ENCODE measurements around the gene PDP2. TPM values are rescaled to one million over a fixed set of nuclear protein-coding genes. Genes with fewer than 3 reads are reported as not detected.

The PDP2 gene
- total and polyA plus RNA-seq, 10 of the 15 experiments (the other 5 are each of a cell fraction or from before 2014, with no cell fraction given): 1.9 to 31.1 (median 6.2) TPM

GRCh38 chr16:66913081-66913480 lies 32.8 kb downstream of the PDP2 start:
- no TSS peak for BruUV-seq (replicated peaks)
- 37% methylated on average over 10 of the region's 10 CpGs for WGBS (ENCODE audit: insufficient coverage, insufficient replicate concordance, low lambda C conversion rate, missing lambda C conversion rate)
- CTCF ChIA-PET: interaction anchor here (1.3 kb wide), 1 partner anchor 45 kb away, joined by 4 read pairs; no protein-coding TSS in a partner anchor

More at GRCh38 chr16:66913081-66913480, 32.8 kb downstream of the PDP2 start:
- peak; percentile 48; the same call in 1 of the 2 replicates for TF ChIP-seq REST (IDR thresholded peaks at IDR 0.05; ENCODE audit: low read depth, low read length)
- no peak for TF ChIP-seq ZBTB11 (CRISPR knock-in tag; IDR thresholded peaks at IDR 0.05)
- Histone ChIP-seq H3K36me3 (ENCODE audit: control insufficient read depth in 2 of 2, insufficient read depth in 2 of 2, low read length in 1 of 2) (no peaks in the 10 kb centered on the region), H3K4me1 (ENCODE audit: control insufficient read depth, insufficient read depth, low read length) (no peaks in the 10 kb centered on the region), H3K27ac (ENCODE audit: control insufficient read depth, insufficient read depth) (no peak overlapping the region), H3K79me2 (ENCODE audit: control insufficient read depth, insufficient read depth, low read length) (no peaks in the 10 kb centered on the region), H2AFZ (ENCODE audit: control insufficient read depth, low read depth, low read length) (no peak overlapping the region), H3K4me2 (ENCODE audit: control insufficient read depth, insufficient read depth) (no peak overlapping the region), H3K27me3 (replicated peaks in 1 of 2; ENCODE audit: control insufficient read depth in 2 of 2, insufficient read depth in 2 of 2, low read length in 1 of 2) (no peaks in the 10 kb centered on the region; a peak in 2 of 4 replicates), H3K4me3 (no peak overlapping the region), H3K9ac (ENCODE audit: control insufficient read depth, insufficient read depth, low read length) (no peak overlapping the region), H3K9me3 (replicated peaks; ENCODE audit: control insufficient read depth, insufficient read depth, low read length) (no peaks in the 10 kb centered on the region), H4K20me1 (ENCODE audit: control insufficient read depth, insufficient read depth) (no peaks in the 10 kb centered on the region)
- POLR2A ChIA-PET: no interaction called here
- FAIRE-seq: no peak
- DNase-seq (ENCODE audit: low read depth, low spot score): no peak
- SMC1A ChIA-PET (ENCODE audit: uncharacterized antibody, unreplicated experiment): no interaction called here
- in situ Hi-C loops (cut with MboI): no loop called here
- ATAC-seq: no peak
- intact Hi-C loops (cut with micrococcal nuclease; ENCODE audit: unreplicated experiment): no loop called here
- RAD21 ChIA-PET (ENCODE audit: unreplicated experiment): no interaction called here

Measured in GM12878 (cell line).